Spleen (tissue), 11 donors: ENCODE data around the gene RHEX. TPM values are rescaled to one million over a fixed set of nuclear protein-coding genes. Genes with fewer than 3 reads are reported as not detected.

Experiments
- DNase-seq: peaks from one replicate; pipeline ENCODE4 v3.0.0-alpha.2; 2020
- H3K27ac ChIP-seq, 8 donors: fragments of 200-600 bp; sonication (generic) in 7 of 8; 1 replicate in 4 of 8; 2 replicates in 4 of 8; pipeline versions ENCODE4 v1.5.0 to v1.8.0; 2016 to 2021; ENCODE audit warnings: inconsistent platforms in 4 of 8, mild to moderate bottlenecking in 4 of 8, moderate library complexity in 1 of 8
- H3K27me3 ChIP-seq, 7 donors: fragments of 200-600 bp; sonication (generic) in 6 of 7; replicated peaks in 1 of 7; 1 replicate in 4 of 7; 2 replicates in 3 of 7; pipeline versions ENCODE4 v1.5.0 to v1.8.0; 2016 to 2021; ENCODE audit warnings: inconsistent platforms in 3 of 7, mild to moderate bottlenecking in 1 of 7
- H3K36me3 ChIP-seq, 6 donors: fragments of 200-600 bp; sonication (generic) in 5 of 6; 1 replicate in 4 of 6; 2 replicates in 2 of 6; pipeline versions ENCODE4 v1.5.0 to v1.8.0; 2016 to 2021; ENCODE audit warnings: inconsistent platforms in 2 of 6
- H3K4me1 ChIP-seq, 6 donors: fragments of 200-600 bp; sonication (generic) in 5 of 6; 1 replicate in 3 of 6; 2 replicates in 3 of 6; pipeline versions ENCODE4 v1.5.0 to v1.8.0; 2016 to 2021; ENCODE audit warnings: inconsistent platforms in 3 of 6
- H3K4me3 ChIP-seq, 8 donors: fragments of 200-600 bp; sonication (generic) in 7 of 8; 1 replicate in 4 of 8; 2 replicates in 4 of 8; pipeline versions ENCODE4 v1.5.0 to v1.8.0; 2016 to 2021; ENCODE audit warnings: inconsistent platforms in 4 of 8, mild to moderate bottlenecking in 4 of 8, moderate library complexity in 2 of 8
- H3K9me3 ChIP-seq, 8 donors: fragments of 200-600 bp; sonication (generic) in 7 of 8; 1 replicate in 4 of 8; 2 replicates in 4 of 8; pipeline versions ENCODE4 v1.5.0 to v1.8.0; 2016 to 2021; ENCODE audit warnings: inconsistent platforms in 4 of 8
- POLR2A ChIP-seq, 3 donors: fragments of 450-650 bp; IDR thresholded peaks; one replicate each; pipeline ENCODE4 v1.5.1; 2017; ENCODE audit warnings: antibody characterized with exemption in 3 of 3, mild to moderate bottlenecking in 1 of 3
- POLR2AphosphoS5 ChIP-seq, 3 donors: sonication (generic); formaldehyde crosslinking; IDR thresholded peaks; one replicate each; pipeline ENCODE4 v1.5.1; 2017; ENCODE audit warnings: antibody characterized with exemption in 3 of 3
- WGBS, 5 donors: extraction: QIAGEN DNeasy Blood & Tissue Kit in 3 of 5; methylation state at CpG; one replicate each; pipeline versions ENCODE4 v1.1.5 to v1.1.7; 2013 to 2018; 5-methylcytosine and 5-hydroxymethylcytosine counted together
- intact Hi-C: fragments of 100-400 bp; cut with DNase I; formaldehyde crosslinking; loops from one replicate; pipeline ENCODE4 v1.15.0; 2023; ENCODE audit warnings: low total_unique reads
- polyA plus RNA-seq, 3 donors: library from polyadenylated mRNA; stranded (reverse); fragments of 200-250 nt; gene quantifications; one replicate each; pipeline ENCODE4 v1.2.1, GENCODE V29; 2013
- total RNA-seq, 7 donors: library from RNA; depleted of rRNA in 3 of 7; stranded (reverse); fragments of >200 nt in 3 of 7; fragmentation: NEBNext Ultra II Directional in 4 of 7; extraction: Animal tissue kit (Norgen Biotek cat#: 25700) in 4 of 7; gene quantifications; one replicate each; pipeline versions ENCODE4 v1.1.0 to v1.2.1, GENCODE V29; 2016 to 2021
- TF ChIP-seq, protein P1 (sequence below), 11 experiments: fragments of 200-600 bp in 7 of 11; fragments of 450-650 bp in 4 of 11; sonication (generic) in 4 of 11; IDR thresholded peaks in 8 of 11; conservative IDR thresholded peaks in 3 of 11; 1 replicate in 7 of 11; 2 replicates in 4 of 11; pipeline versions ENCODE4 v1.4.0 to v1.8.0; 2016 to 2021; ENCODE audit warnings: antibody characterized with exemption in 11 of 11, inconsistent platforms in 4 of 11, mild to moderate bottlenecking in 1 of 11
- donor health status: healthy with polysubstance abuse.
- donor health status: DM: no; HTN: no; CAD: no; lungs with moderate emphysema.
- donor health status: DM: no; HTN: no; CAD: no.
- donor health status: Bipolar disorder and iron deficiency.
- donor health status: healthy.
- donor health status: DM: no; HTN: no; CAD: no.
- donor health status: DM: yes; HTN: yes; CAD: no.

The RHEX gene
- total and polyA plus RNA-seq, 10 donors, result 0.91 to 6.2 (median 2.4) TPM

DNA sequence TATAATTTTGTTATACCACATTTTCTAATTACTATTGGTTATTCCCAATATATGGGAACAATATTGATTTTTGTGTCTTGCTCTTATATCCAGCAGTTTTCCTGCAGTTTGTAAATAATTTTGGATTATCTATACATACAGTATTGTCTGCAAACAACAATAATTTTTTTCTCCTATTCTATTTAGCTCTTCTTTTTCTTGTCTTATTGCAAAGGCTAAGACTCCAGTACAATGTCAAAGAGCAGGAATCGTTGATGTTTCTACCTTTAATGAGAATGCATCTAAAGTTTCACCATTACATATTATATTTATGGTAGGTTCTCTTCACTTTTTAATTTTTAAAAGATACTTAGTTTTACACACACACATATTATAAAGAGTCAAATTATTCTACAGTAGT is 68.3 kb downstream of the RHEX start:
- intact Hi-C loops, result no loop called here

DNA sequence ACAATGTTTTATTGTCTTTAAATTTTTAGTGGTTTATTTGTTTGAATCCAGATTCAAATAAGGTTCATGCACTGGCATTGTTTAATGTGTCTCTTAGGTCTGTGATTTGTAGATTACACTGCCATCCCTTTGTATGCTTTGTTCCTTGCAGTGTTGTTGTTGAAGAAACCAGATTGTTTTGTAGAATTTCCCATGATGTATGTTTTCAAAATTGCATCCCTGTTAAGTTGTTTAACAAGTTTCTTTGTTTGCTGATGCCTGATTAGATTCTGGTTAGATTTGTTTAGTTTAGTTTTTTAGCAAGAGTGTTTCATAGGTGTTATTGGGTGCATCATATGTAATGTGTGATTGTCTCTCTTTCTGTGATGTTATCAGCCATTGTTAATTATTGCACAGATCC is 69.7 kb downstream of the RHEX start:
- Histone ChIP-seq H3K9me3 (peaks cover 0 to 23% (median 13%) of the 10 kb centered on the region in 8 donors), H3K27me3 (peaks cover 0 to 34% (median 14%) of the 10 kb centered on the region in 7 donors), H3K4me1 (peaks cover 2 to 5% (median 4%) of the 10 kb centered on the region in 6 donors), H3K27ac (no peak overlapping the region), H3K36me3 (no peaks in the 10 kb centered on the region), H3K4me3 (no peak overlapping the region)
- intact Hi-C loops, result no loop called here
- DNase-seq, result no peak
- no peak for TF ChIP-seq POLR2A (IDR thresholded peaks at IDR 0.05)
- TF ChIP-seq POLR2AphosphoS5 (IDR thresholded peaks at IDR 0.05), result no peak
- TF ChIP-seq, protein P1, sequence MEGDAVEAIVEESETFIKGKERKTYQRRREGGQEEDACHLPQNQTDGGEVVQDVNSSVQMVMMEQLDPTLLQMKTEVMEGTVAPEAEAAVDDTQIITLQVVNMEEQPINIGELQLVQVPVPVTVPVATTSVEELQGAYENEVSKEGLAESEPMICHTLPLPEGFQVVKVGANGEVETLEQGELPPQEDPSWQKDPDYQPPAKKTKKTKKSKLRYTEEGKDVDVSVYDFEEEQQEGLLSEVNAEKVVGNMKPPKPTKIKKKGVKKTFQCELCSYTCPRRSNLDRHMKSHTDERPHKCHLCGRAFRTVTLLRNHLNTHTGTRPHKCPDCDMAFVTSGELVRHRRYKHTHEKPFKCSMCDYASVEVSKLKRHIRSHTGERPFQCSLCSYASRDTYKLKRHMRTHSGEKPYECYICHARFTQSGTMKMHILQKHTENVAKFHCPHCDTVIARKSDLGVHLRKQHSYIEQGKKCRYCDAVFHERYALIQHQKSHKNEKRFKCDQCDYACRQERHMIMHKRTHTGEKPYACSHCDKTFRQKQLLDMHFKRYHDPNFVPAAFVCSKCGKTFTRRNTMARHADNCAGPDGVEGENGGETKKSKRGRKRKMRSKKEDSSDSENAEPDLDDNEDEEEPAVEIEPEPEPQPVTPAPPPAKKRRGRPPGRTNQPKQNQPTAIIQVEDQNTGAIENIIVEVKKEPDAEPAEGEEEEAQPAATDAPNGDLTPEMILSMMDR (IDR thresholded peaks at IDR 0.05 in 8 of 11, conservative IDR thresholded peaks at IDR 0.05 in 3 of 11), result no peak

More for the DNA sequence above, 68.3 kb downstream of the RHEX start:
- Histone ChIP-seq H3K4me1 (peaks cover 5 to 16% (median 13%) of the 10 kb centered on the region in 6 donors), H3K27ac (no peak overlapping the region), H3K4me3 (no peak overlapping the region), H3K36me3 (no peaks in the 10 kb centered on the region), H3K9me3 (peaks cover 0 to 23% (median 13%) of the 10 kb centered on the region in 8 donors), H3K27me3 (peaks cover 0 to 40% (median 10%) of the 10 kb centered on the region in 7 donors)
- WGBS, 5 donors, result 68 to 84% (median 77%) methylated on average over 1 of the region's 1 CpG
- DNase-seq, result no peak
- TF ChIP-seq, protein P1 (IDR thresholded peaks at IDR 0.05 in 8 of 11, conservative IDR thresholded peaks at IDR 0.05 in 3 of 11), result no peak
- no peak for TF ChIP-seq POLR2AphosphoS5 (IDR thresholded peaks at IDR 0.05)
- TF ChIP-seq POLR2A (IDR thresholded peaks at IDR 0.05), result no peak

DNA sequence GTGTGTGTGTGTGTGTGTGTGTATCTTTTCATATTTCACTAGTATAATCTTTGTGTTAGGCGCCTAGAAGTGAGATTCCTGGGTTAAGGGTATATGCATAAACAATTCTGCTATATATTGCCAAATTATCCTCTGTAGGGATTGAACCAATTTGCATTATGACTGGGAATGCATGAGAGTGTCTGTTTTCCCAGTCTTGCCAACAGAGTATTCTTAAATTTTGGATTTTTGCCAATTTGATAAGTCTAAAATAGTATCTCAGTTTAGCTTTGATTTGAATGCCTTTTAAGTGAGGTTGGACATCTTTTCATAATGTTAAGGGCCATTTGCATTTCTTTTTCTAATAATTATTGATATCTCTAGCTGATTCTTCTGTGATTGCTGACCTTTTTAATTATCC is 72.4 kb downstream of the RHEX start:
- WGBS, 5 donors, result 92 to 100% (median 95%) methylated on average over 1 of the region's 1 CpG
- Histone ChIP-seq H3K9me3 (peaks cover 0 to 22% (median 13%) of the 10 kb centered on the region in 8 donors), H3K4me1 (no peaks in the 10 kb centered on the region), H3K36me3 (no peaks in the 10 kb centered on the region), H3K27me3 (peaks cover 0 to 29% (median 5%) of the 10 kb centered on the region in 7 donors), H3K4me3 (no peak overlapping the region), H3K27ac (no peak overlapping the region)
- TF ChIP-seq, protein P1 (IDR thresholded peaks at IDR 0.05 in 8 of 11, conservative IDR thresholded peaks at IDR 0.05 in 3 of 11), result no peak
- TF ChIP-seq POLR2A (IDR thresholded peaks at IDR 0.05), result no peak
- TF ChIP-seq POLR2AphosphoS5 (IDR thresholded peaks at IDR 0.05), result no peak
- DNase-seq, result no peak
- intact Hi-C loops, result no loop called here

DNA sequence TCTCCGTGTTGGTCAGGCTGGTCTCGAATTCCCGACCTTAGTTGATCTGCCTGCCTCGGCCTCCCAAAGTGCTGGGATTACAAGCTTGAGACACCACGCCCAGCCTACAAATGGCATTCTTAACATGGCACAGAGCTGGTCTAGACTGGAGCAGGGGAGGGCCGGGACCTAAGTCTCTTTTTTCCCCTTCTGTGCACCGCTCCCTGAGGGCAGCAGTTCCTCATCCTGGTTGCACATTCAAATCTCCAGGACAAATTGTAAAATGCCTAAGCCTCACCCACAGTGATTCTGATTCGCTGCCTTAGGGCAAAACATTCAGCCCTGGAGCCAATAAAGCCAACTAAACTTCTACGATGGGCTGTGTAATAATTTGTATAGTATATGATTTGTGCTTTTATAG is 74.4 kb downstream of the RHEX start:
- Histone ChIP-seq H3K36me3 (no peaks in the 10 kb centered on the region), H3K9me3 (peaks cover 0 to 2% (median under 1%) of the 10 kb centered on the region in 8 donors), H3K27ac (no peak overlapping the region), H3K4me3 (no peak overlapping the region), H3K4me1 (no peaks in the 10 kb centered on the region), H3K27me3 (peaks cover 0 to 29% (median 5%) of the 10 kb centered on the region in 7 donors)
- DNase-seq, result no peak
- intact Hi-C loops, result no loop called here
- 88 to 98% (median 91%) methylated on average over 9 of the region's 9 CpGs for WGBS, 5 donors
- TF ChIP-seq, protein P1 (IDR thresholded peaks at IDR 0.05 in 8 of 11, conservative IDR thresholded peaks at IDR 0.05 in 3 of 11), result no peak
